ENCODE results near the gene PAX8. TPM values are rescaled to one million over a fixed set of nuclear protein-coding genes. Genes with fewer than 3 reads are reported as not detected.

PAX8 gene
- total and polyA plus RNA-seq, 2 of the 13 experiments (the other 11 are each of a cell fraction or from before 2014, with no cell fraction given) = 1.5 to 8.8 TPM

DNA sequence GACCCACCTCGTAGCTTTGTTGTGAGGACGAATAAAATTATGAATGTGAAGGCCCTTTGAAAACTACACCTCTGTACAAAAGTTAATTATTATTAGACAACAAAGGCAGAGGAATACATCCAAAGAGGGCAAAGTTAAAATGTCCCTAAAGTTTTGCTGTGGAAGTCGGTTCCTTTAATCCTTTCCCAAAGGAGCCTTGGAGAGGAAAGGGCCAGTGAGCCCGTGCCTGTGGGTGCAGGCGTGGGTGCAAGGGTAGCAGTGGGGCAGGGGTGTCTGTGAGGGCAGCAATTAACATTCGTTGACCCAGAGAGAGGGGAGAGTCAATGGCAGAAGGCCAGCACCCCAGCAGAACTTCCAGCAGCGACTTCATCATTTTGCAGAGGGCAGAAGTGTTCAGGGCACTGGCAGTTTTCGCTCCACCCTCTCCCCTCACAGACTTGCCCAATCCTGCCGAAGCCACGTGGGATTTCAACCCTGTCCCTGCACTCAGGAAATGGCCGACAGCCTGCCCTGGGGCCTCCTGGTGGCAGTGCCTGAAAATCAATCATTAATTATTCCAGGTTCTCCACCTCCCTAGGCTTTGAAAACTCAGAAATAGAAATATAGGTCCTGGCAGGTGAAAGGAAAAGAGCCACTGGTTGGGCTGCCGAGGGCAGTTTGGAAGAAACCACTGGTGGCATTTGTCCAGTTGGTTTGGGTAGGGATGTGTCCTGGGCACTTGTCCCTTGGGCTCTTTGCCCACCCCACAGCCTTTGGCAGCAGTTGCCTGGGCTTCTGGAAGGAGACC, 4.2 kb upstream of the PAX8 start (continued):
- TF ChIP-seq ZNF556 (CRISPR knock-in tag; IDR thresholded peaks at IDR 0.05; ENCODE audit: borderline replicate concordance) = no peak; the same call in 1 of the 2 replicates
- no peak for TF ChIP-seq ZNF33A (CRISPR knock-in tag; IDR thresholded peaks at IDR 0.05; ENCODE audit: borderline replicate concordance)
- TF ChIP-seq ZNF713 (CRISPR knock-in tag; IDR thresholded peaks at IDR 0.05) = no peak
- TF ChIP-seq MATR3 (CRISPR knock-in tag; IDR thresholded peaks at IDR 0.05) = no peak
- no peak for TF ChIP-seq SIN3B (IDR thresholded peaks at IDR 0.05; ENCODE audit: low read length)
- TF ChIP-seq SPEN (CRISPR knock-in tag; IDR thresholded peaks at IDR 0.05; ENCODE audit: low read depth) = no peak; the same call in 1 of the 2 replicates
- TF ChIP-seq CCAR2 (optimal IDR thresholded peaks at IDR 0.05; ENCODE audit: low read depth, low read length) = no peak
- TF ChIP-seq AGO2 (optimal IDR thresholded peaks at IDR 0.05; ENCODE audit: low read depth, low read length) = no peak
- TF ChIP-seq, protein P1, sequence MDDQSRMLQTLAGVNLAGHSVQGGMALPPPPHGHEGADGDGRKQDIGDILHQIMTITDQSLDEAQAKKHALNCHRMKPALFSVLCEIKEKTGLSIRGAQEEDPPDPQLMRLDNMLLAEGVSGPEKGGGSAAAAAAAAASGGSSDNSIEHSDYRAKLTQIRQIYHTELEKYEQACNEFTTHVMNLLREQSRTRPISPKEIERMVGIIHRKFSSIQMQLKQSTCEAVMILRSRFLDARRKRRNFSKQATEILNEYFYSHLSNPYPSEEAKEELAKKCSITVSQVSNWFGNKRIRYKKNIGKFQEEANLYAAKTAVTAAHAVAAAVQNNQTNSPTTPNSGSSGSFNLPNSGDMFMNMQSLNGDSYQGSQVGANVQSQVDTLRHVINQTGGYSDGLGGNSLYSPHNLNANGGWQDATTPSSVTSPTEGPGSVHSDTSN (CRISPR knock-in tag; IDR thresholded peaks at IDR 0.05; ENCODE audit: borderline replicate concordance) = no peak
- no peak for TF ChIP-seq GTF3A (CRISPR knock-in tag; conservative IDR thresholded peaks at IDR 0.05)
- no peak; the same call in 1 of the 2 replicates for TF ChIP-seq ZNF484 (CRISPR knock-in tag; IDR thresholded peaks at IDR 0.05; ENCODE audit: borderline replicate concordance, low read depth)
- TF ChIP-seq, protein P2, sequence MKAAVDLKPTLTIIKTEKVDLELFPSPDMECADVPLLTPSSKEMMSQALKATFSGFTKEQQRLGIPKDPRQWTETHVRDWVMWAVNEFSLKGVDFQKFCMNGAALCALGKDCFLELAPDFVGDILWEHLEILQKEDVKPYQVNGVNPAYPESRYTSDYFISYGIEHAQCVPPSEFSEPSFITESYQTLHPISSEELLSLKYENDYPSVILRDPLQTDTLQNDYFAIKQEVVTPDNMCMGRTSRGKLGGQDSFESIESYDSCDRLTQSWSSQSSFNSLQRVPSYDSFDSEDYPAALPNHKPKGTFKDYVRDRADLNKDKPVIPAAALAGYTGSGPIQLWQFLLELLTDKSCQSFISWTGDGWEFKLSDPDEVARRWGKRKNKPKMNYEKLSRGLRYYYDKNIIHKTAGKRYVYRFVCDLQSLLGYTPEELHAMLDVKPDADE (CRISPR knock-in tag; IDR thresholded peaks at IDR 0.05) = no peak
- TF ChIP-seq NFE2L2 (IDR thresholded peaks at IDR 0.05; ENCODE audit: low read length) = no peak
- peak; percentile 65 for TF ChIP-seq ZNF781 (CRISPR knock-in tag; IDR thresholded peaks at IDR 0.05; ENCODE audit: borderline replicate concordance, not compliant biosample characterization)
- no peak; the same call in none of the 2 replicates for TF ChIP-seq GATAD2A (CRISPR knock-in tag; IDR thresholded peaks at IDR 0.05)
- peak; percentile 77 for TF ChIP-seq MIXL1 (CRISPR knock-in tag; IDR thresholded peaks at IDR 0.05)
- no peak for TF ChIP-seq CC2D1A (CRISPR knock-in tag; IDR thresholded peaks at IDR 0.05)
- TF ChIP-seq PAX8 (CRISPR knock-in tag; IDR thresholded peaks at IDR 0.05; ENCODE audit: borderline replicate concordance) = no peak
- TF ChIP-seq, protein P3, sequence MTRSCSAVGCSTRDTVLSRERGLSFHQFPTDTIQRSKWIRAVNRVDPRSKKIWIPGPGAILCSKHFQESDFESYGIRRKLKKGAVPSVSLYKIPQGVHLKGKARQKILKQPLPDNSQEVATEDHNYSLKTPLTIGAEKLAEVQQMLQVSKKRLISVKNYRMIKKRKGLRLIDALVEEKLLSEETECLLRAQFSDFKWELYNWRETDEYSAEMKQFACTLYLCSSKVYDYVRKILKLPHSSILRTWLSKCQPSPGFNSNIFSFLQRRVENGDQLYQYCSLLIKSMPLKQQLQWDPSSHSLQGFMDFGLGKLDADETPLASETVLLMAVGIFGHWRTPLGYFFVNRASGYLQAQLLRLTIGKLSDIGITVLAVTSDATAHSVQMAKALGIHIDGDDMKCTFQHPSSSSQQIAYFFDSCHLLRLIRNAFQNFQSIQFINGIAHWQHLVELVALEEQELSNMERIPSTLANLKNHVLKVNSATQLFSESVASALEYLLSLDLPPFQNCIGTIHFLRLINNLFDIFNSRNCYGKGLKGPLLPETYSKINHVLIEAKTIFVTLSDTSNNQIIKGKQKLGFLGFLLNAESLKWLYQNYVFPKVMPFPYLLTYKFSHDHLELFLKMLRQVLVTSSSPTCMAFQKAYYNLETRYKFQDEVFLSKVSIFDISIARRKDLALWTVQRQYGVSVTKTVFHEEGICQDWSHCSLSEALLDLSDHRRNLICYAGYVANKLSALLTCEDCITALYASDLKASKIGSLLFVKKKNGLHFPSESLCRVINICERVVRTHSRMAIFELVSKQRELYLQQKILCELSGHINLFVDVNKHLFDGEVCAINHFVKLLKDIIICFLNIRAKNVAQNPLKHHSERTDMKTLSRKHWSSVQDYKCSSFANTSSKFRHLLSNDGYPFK (CRISPR knock-in tag; IDR thresholded peaks at IDR 0.05; ENCODE audit: borderline replicate concordance) = peak; percentile 67
- TF ChIP-seq ZNF572 (CRISPR knock-in tag; IDR thresholded peaks at IDR 0.05) = no peak
- TF ChIP-seq, protein P4, sequence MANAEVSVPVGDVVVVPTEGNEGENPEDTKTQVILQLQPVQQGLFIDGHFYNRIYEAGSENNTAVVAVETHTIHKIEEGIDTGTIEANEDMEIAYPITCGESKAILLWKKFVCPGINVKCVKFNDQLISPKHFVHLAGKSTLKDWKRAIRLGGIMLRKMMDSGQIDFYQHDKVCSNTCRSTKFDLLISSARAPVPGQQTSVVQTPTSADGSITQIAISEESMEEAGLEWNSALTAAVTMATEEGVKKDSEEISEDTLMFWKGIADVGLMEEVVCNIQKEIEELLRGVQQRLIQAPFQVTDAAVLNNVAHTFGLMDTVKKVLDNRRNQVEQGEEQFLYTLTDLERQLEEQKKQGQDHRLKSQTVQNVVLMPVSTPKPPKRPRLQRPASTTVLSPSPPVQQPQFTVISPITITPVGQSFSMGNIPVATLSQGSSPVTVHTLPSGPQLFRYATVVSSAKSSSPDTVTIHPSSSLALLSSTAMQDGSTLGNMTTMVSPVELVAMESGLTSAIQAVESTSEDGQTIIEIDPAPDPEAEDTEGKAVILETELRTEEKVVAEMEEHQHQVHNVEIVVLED (CRISPR knock-in tag; IDR thresholded peaks at IDR 0.05; ENCODE audit: borderline replicate concordance) = no peak
- TF ChIP-seq NAIF1 (CRISPR knock-in tag; IDR thresholded peaks at IDR 0.05; ENCODE audit: borderline replicate concordance) = peak; percentile 70; the same call in 1 of the 2 replicates
